GM19395 (cell line): Measurements from ENCODE around the gene SLC35B1.
A peak's percentile ranks its signal among the peaks of the same experiment; 100 is the strongest.

Experiments used
- ATAC-seq: cut with Tn5 transposase; IDR thresholded peaks from one replicate; pipeline ENCODE4 v1.9.1; 2021; ENCODE audit warnings: mild to moderate bottlenecking, moderate library complexity; ENCODE audit not compliant: unreplicated experiment

Gene SLC35B1

GRCh38 chr17:49700960-49701359 lies 6.8 kb downstream of the SLC35B1 start:
- no peak for ATAC-seq

- no peak for ATAC-seq
Measured at GRCh38 chr17:49699966-49700575, 7.7 kb downstream of the SLC35B1 start.

- ATAC-seq: no peak
Measured at GRCh38 chr17:49698005-49698404, 9.8 kb downstream of the SLC35B1 start.

- no peak for ATAC-seq
Measured at GRCh38 chr17:49696233-49696761, 11.5 kb downstream of the SLC35B1 start.

- no peak for ATAC-seq
Measured at GRCh38 chr17:49695698-49696232, 12.0 kb downstream of the SLC35B1 start.

- no peak for ATAC-seq
Measured at GRCh38 chr17:49694847-49695697, 12.7 kb downstream of the SLC35B1 start.

- ATAC-seq: no peak
Measured at GRCh38 chr17:49692751-49693150, 15.0 kb downstream of the SLC35B1 start.

GRCh38 chr17:49691677-49692191 lies 16.0 kb downstream of the SLC35B1 start:
- no peak for ATAC-seq

- no peak for ATAC-seq
Measured at GRCh38 chr17:49691086-49691676, 16.6 kb downstream of the SLC35B1 start.

GRCh38 chr17:49690256-49690655 lies 17.5 kb downstream of the SLC35B1 start:
- no peak for ATAC-seq

- no peak for ATAC-seq
Measured at GRCh38 chr17:49688848-49689247, 18.9 kb downstream of the SLC35B1 start.

- no peak for ATAC-seq
Measured at GRCh38 chr17:49687878-49688491, 19.8 kb downstream of the SLC35B1 start.

- no peak for ATAC-seq
Measured at GRCh38 chr17:49681106-49681979, 26.4 kb downstream of the SLC35B1 start.

GRCh38 chr17:49680314-49680713 lies 27.4 kb downstream of the SLC35B1 start:
- no peak for ATAC-seq

- peak; percentile 70 for ATAC-seq
Measured at GRCh38 chr17:49677933-49678847, 29.6 kb downstream of the SLC35B1 start, which contains the start of gene SPOP. Gene SPOP (minus strand): TSS chr17:49678097. CDS start chr17:49622810, 55,287 bp downstream.

GRCh38 chr17:49677134-49677932 lies 30.4 kb downstream of the SLC35B1 start:
- peak; percentile 44 for ATAC-seq

- peak; percentile 67 for ATAC-seq
Measured at GRCh38 chr17:49676276-49676868, 31.4 kb downstream of the SLC35B1 start.
